ENCODE data around the gene TGIF1.

DNA sequence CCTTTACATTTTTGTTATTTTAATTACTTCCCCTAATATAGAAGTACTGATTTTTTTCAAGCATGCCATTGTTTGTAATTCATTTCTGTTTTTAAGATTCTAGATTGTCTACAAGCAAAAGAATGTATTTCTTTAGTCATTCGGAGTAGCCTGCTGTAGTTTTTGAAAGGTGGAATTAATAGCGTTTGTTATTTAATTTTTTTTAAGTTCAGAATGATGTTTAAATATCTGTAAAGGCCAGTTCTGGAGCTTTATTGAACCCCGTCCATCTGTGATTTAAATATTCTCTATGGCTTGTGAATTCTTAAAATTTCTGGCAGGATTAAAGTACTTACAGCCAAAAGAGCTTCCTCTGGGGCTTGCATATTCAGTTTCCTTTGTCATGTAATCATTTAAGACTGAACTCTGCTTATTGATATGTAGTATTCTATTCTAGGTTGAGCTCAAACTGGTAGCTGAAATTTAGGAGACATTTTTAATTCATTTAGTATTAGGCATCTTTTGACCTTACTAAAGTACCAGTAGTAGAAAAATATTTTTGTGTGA lies 5.2 kb downstream of the TGIF1 start:
- TF ChIP-seq, protein P1, sequence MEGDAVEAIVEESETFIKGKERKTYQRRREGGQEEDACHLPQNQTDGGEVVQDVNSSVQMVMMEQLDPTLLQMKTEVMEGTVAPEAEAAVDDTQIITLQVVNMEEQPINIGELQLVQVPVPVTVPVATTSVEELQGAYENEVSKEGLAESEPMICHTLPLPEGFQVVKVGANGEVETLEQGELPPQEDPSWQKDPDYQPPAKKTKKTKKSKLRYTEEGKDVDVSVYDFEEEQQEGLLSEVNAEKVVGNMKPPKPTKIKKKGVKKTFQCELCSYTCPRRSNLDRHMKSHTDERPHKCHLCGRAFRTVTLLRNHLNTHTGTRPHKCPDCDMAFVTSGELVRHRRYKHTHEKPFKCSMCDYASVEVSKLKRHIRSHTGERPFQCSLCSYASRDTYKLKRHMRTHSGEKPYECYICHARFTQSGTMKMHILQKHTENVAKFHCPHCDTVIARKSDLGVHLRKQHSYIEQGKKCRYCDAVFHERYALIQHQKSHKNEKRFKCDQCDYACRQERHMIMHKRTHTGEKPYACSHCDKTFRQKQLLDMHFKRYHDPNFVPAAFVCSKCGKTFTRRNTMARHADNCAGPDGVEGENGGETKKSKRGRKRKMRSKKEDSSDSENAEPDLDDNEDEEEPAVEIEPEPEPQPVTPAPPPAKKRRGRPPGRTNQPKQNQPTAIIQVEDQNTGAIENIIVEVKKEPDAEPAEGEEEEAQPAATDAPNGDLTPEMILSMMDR (IDR thresholded peaks at IDR 0.05): no peak
- no peak for TF ChIP-seq EZH2 (IDR thresholded peaks at IDR 0.05; ENCODE audit: borderline replicate concordance, insufficient read depth, low read depth, low read length, poor library complexity, severe bottlenecking)
